HFFc6 (cell line): ENCODE data around the gene SLAIN1. TPM values are rescaled to one million over a fixed set of nuclear protein-coding genes. Genes with fewer than 3 reads are reported as not detected.

ENCODE experiments used
- DNase-seq: peaks from one replicate; pipeline ENCODE4 v3.0.0-alpha.2; 2018
- H3K27ac Mint-ChIP-seq: 2 replicates; pipeline ENCODE4 v1.8.0; 2020; ENCODE audit warnings: mild to moderate bottlenecking, mixed read lengths
- H3K27me3 Mint-ChIP-seq: 2 replicates; pipeline ENCODE4 v1.8.0; 2021; ENCODE audit warnings: mild to moderate bottlenecking, moderate library complexity, mixed read lengths; ENCODE audit not compliant: insufficient read depth
- H3K36me3 Mint-ChIP-seq: 2 replicates; pipeline ENCODE4 v1.8.0; 2021; ENCODE audit warnings: low read depth, mixed read lengths
- H3K4me1 Mint-ChIP-seq: 2 replicates; pipeline ENCODE4 v1.8.0; 2020; ENCODE audit warnings: low read depth, mixed read lengths
- H3K4me3 Mint-ChIP-seq: 2 replicates; pipeline ENCODE4 v1.8.0; 2020; ENCODE audit warnings: mild to moderate bottlenecking, moderate library complexity, mixed read lengths
- H3K9me3 Mint-ChIP-seq: 2 replicates; pipeline ENCODE4 v1.8.0; 2020; ENCODE audit warnings: mild to moderate bottlenecking, mixed read lengths
- total RNA-seq, 6 experiments: library from RNA; stranded (reverse); fragmentation: NEBNext Ultra II Directional; extraction: Animal tissue kit (Norgen Biotek cat#: 25700); gene quantifications; 2 replicates in 1 of 6; 3 replicates in 5 of 6; pipeline ENCODE4 v1.2.3, GENCODE V29; 2021
- TF ChIP-seq, protein P1 (sequence below): fragments of 200-600 bp; sonication (generic); IDR thresholded peaks from 2 replicates; pipeline ENCODE4 v1.5.0; 2021; ENCODE audit warnings: antibody characterized with exemption, mild to moderate bottlenecking

SLAIN1 gene
- total RNA-seq, 6 experiments from 2014 or later = 0.09 to 0.56 (median 0.24) TPM; not detected in 3

DNA sequence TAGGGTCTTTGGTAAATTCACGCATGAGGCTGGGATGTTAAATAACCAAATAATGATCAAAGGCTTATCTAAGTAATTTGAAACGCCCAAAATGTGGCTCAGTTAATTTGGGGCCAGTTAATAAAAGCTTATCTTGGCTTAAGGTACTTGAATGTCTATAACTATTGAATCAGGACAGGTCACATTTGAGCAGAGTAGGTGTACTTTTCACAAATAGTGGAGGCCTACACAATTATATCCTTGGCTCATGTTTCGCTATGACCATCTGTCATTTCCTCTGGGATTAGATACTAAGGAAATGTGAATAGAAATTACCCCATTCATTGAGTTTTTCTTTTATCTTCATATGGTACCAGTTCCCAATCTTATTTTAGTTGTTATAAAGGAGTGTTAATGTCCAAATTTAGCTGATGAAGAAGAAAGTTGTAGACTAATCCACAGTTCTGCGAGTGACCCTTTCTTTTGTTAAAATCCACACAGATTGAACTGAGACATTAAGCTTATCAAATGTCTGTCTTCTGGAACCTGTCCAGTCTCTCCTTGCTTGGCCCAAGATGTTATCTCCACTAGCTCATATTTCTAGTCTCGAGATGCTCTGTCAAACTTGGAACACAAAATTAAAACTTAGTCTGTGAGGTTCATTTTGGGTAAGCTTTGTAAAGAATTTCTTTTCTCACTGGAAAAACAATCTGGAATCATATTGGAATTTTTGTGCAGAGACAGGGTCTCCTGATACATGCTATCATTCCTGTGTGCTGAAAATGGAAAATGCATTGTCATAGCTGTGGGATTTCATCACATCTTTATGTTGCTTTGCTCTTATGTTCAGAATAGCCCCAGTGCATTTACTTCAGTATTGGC, 31.0 kb downstream of the SLAIN1 start:
- Mint-ChIP-seq H3K4me1 (no peaks in the 10 kb centered on the region), H3K27me3 (no peaks in the 10 kb centered on the region), H3K9me3 (peaks cover 8% of the 10 kb centered on the region; the same call in 1 of the 2 replicates), H3K36me3 (no peaks in the 10 kb centered on the region), H3K4me3 (no peak overlapping the region), H3K27ac (no peak overlapping the region)
- no peak for DNase-seq
- TF ChIP-seq, protein P1, sequence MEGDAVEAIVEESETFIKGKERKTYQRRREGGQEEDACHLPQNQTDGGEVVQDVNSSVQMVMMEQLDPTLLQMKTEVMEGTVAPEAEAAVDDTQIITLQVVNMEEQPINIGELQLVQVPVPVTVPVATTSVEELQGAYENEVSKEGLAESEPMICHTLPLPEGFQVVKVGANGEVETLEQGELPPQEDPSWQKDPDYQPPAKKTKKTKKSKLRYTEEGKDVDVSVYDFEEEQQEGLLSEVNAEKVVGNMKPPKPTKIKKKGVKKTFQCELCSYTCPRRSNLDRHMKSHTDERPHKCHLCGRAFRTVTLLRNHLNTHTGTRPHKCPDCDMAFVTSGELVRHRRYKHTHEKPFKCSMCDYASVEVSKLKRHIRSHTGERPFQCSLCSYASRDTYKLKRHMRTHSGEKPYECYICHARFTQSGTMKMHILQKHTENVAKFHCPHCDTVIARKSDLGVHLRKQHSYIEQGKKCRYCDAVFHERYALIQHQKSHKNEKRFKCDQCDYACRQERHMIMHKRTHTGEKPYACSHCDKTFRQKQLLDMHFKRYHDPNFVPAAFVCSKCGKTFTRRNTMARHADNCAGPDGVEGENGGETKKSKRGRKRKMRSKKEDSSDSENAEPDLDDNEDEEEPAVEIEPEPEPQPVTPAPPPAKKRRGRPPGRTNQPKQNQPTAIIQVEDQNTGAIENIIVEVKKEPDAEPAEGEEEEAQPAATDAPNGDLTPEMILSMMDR = no peak

DNA sequence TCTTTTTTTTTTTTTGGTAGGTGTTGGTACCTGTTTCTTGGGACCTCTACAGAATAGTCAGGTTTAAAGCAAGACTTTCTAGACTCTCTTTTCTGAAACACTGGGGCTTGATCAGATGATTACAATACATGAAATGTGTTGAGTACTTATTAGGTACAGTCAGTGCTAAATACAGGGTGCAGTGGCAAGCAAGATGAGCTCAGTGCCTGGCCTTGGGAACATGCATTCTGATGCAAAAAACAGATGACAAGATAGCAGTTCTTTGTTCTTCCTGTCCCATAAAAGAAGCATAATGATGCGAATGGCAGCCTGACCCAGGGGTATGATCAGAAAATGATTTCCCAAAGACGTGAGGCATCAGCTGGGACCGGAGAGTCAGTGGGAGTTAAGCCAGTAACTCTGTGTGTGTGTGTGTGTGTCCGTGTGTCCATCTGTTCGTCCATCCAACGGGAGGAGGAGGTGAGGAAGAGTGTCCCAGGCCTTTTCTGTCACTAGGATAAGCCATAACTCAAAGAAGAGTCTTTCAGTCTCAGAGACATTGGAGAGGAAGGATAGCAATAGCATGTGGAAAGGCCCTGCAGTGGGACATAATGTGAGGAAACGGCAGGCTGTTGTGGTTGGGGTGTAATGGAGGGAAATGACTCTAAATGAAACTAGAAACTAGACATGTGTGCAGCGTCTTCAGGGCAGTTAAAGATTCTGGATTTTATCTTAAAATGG, 32.2 kb downstream of the SLAIN1 start:
- no peaks in the 10 kb centered on the region for H3K36me3 Mint-ChIP-seq
- H3K4me1 Mint-ChIP-seq = no peaks in the 10 kb centered on the region
- no peak overlapping the region for H3K27ac Mint-ChIP-seq
- DNase-seq = no peak
- no peak overlapping the region for H3K4me3 Mint-ChIP-seq
- H3K9me3 Mint-ChIP-seq = no peaks in the 10 kb centered on the region; the same call in 1 of the 2 replicates
- TF ChIP-seq, protein P1 = no peak
- no peaks in the 10 kb centered on the region for H3K27me3 Mint-ChIP-seq

DNA sequence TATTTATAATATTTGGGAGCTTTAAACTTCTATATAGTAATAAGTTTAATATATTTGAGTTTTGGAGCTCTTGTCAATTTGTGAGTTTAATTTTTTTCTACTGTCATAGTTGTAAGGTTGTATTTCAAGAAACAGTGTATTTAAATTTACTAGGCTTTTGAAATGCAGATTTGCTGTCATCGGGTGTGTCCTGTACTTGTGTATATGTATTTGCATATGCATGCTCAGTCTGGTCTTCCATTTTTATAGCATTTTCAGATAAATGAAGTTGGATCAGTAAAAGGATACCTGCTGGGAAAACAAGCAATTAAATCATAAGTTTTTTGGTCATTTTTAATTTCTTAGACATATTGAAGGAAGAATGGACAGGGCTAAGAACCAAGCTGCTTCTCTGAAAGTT, 33.1 kb downstream of the SLAIN1 start:
- DNase-seq = no peak
- Mint-ChIP-seq H3K4me3 (no peak overlapping the region), H3K9me3 (no peaks in the 10 kb centered on the region; the same call in 1 of the 2 replicates), H3K27ac (no peak overlapping the region), H3K36me3 (no peaks in the 10 kb centered on the region), H3K4me1 (no peaks in the 10 kb centered on the region), H3K27me3 (no peaks in the 10 kb centered on the region)
- TF ChIP-seq, protein P1 = no peak

DNA sequence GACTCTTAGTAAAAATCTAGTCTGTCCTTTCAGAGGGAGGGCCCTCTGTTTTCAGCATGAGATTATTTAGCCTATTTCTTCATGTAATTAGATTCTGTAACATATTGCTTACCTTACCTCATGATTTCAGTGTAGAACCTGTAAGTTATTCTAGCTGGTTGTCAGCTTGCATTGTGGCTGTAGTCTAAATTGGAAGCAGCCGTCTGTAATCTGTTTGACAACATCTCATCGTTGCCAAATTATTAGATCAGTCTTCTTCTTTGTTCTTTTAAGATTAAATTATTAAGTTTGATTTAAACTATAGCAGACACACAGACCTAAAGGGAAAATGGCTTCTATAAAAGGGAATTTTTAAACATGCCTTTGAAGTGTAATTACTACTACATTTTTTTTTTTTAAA, 34.8 kb downstream of the SLAIN1 start:
- H3K27me3 Mint-ChIP-seq = no peaks in the 10 kb centered on the region
- H3K4me1 Mint-ChIP-seq = no peaks in the 10 kb centered on the region
- H3K27ac Mint-ChIP-seq = no peak overlapping the region
- no peaks in the 10 kb centered on the region; the same call in 1 of the 2 replicates for H3K9me3 Mint-ChIP-seq
- no peak for DNase-seq
- TF ChIP-seq, protein P1 = no peak
- H3K4me3 Mint-ChIP-seq = no peak overlapping the region
- H3K36me3 Mint-ChIP-seq = no peaks in the 10 kb centered on the region

DNA sequence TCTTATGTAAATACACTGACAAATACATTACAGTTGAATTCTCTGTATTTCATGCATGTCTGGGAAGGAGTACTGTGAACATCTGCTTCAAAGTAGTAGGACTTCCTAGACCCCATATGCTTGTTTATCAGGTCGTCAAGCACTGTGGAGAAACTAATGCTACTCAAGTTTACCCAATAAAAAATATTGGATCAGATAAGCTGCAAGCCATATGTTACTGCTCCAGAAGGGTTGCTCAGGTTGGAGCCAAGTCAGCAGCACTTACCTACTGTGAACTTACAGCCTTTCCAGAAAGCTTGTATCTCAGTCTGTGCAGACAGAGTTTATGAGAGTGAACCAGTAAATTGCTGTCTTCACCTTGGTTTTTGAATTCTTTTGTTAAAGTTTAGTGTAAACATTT, 36.2 kb downstream of the SLAIN1 start:
- Mint-ChIP-seq H3K36me3 (no peaks in the 10 kb centered on the region), H3K4me1 (no peaks in the 10 kb centered on the region), H3K9me3 (no peaks in the 10 kb centered on the region; the same call in 1 of the 2 replicates), H3K27ac (no peak overlapping the region), H3K27me3 (no peaks in the 10 kb centered on the region), H3K4me3 (no peak overlapping the region)
- no peak for DNase-seq
- TF ChIP-seq, protein P1 = no peak
